Heart left ventricle (tissue), 16 donors: Measurements from ENCODE around the gene NUTF2. TPM values are rescaled to one million over a fixed set of nuclear protein-coding genes. Genes with fewer than 3 reads are reported as not detected.

Experiments
- ATAC-seq, 4 donors: fragments of 200-7000 bp; cut with Tn5 transposase; one replicate each; pipeline ENCODE4 v1.9.1; 2020 to 2022; ENCODE audit warnings: moderate library complexity in 4 of 4, mild to moderate bottlenecking in 3 of 4, moderate number of reproducible peaks in 1 of 4
- DNase-seq, 5 donors: peaks; one replicate each; pipeline ENCODE4 v3.0.0-alpha.2; 2020
- H3K27ac ChIP-seq, 12 donors: fragments of 200-600 bp; sonication (generic) in 4 of 12; one replicate each; pipeline versions ENCODE4 v1.5.0 to v1.8.0; 2016 to 2022; ENCODE audit warnings: mild to moderate bottlenecking in 2 of 12
- H3K27me3 ChIP-seq, 9 donors: fragments of 200-600 bp; sonication (generic) in 2 of 9; one replicate each; pipeline versions ENCODE4 v1.5.1 to v1.8.0; 2016 to 2022; ENCODE audit warnings: mild to moderate bottlenecking in 3 of 9
- H3K36me3 ChIP-seq, 9 donors: fragments of 200-600 bp; sonication (generic) in 2 of 9; one replicate each; pipeline versions ENCODE4 v1.5.0 to v1.8.0; 2018 to 2022; ENCODE audit warnings: mild to moderate bottlenecking in 2 of 9
- H3K4me1 ChIP-seq, 12 donors: fragments of 200-600 bp; sonication (generic) in 4 of 12; one replicate each; pipeline versions ENCODE4 v1.5.0 to v1.8.0; 2016 to 2022; ENCODE audit warnings: mild to moderate bottlenecking in 3 of 12
- H3K4me3 ChIP-seq, 12 donors: fragments of 200-600 bp; sonication (generic) in 4 of 12; one replicate each; pipeline versions ENCODE4 v1.5.0 to v1.8.0; 2017 to 2022; ENCODE audit warnings: mild to moderate bottlenecking in 9 of 12, moderate library complexity in 4 of 12
- H3K9me3 ChIP-seq, 12 donors: fragments of 200-600 bp; sonication (generic) in 4 of 12; one replicate each; pipeline versions ENCODE4 v1.5.0 to v1.8.0; 2016 to 2022; ENCODE audit warnings: mild to moderate bottlenecking in 1 of 12
- CTCF ChIP-seq, 12 donors: fragments of 200-600 bp; sonication (generic) in 4 of 12; IDR thresholded peaks; one replicate each; pipeline versions ENCODE4 v1.5.0 to v1.8.0; 2018 to 2022; ENCODE audit warnings: antibody characterized with exemption in 12 of 12, mild to moderate bottlenecking in 5 of 12
- POLR2A ChIP-seq, 2 donors: fragments of 450-650 bp; IDR thresholded peaks; one replicate each; pipeline ENCODE4 v1.6.1; 2017; ENCODE audit warnings: antibody characterized with exemption in 2 of 2, mild to moderate bottlenecking in 2 of 2, moderate library complexity in 2 of 2
- WGBS, 4 donors: extraction: QIAGEN DNeasy Blood & Tissue Kit in 2 of 4; methylation state at CpG; one replicate each; pipeline versions ENCODE4 v1.1.5 to v1.1.7; 2013 to 2018; 5-methylcytosine and 5-hydroxymethylcytosine counted together
- intact Hi-C, 10 donors: fragments of 100-400 bp; cut with DNase I; formaldehyde crosslinking; loops; one replicate each; pipeline versions ENCODE4 v1.11.1 to v1.14.2; 2022
- long read RNA-seq, 3 donors: library from polyadenylated mRNA; unstranded; transcript quantifications; one replicate each; pipeline ENCODE4 v2.0.0, GENCODE V29; 2020 to 2021
- polyA plus RNA-seq, 2 donors: library from polyadenylated mRNA; stranded (reverse); fragments of 200-250 nt; gene quantifications; one replicate each; pipeline ENCODE4 v1.2.3, GENCODE V29; 2013
- total RNA-seq, 9 donors: library from RNA; depleted of rRNA in 2 of 9; stranded (reverse); fragments of >200 nt in 2 of 9; fragmentation: NEBNext Ultra II Directional in 3 of 9; extraction: Animal tissue kit (Norgen Biotek cat#: 25700) in 3 of 9; gene quantifications; one replicate each; pipeline versions ENCODE4 v1.1.0 to v1.2.4, GENCODE V29; 2016 to 2023
- donor health status: ischemic (EF 13 %, LVEDD 7.1; RV severe dilation, severe dysfunction).
- donor health status: healthy with polysubstance abuse.
- donor health status: DM: no; HTN: yes; CAD: no.
- donor health status: DM: no; HTN: no; CAD: no.
- donor health status: ischemic (EF 25% LVEDD 6.9; RV normal size, moderate dysfunction).
- donor health status: ischemic (EF 25% LVEDD 5.7; RV mildly dilated, moderate dysfunction).
- donor health status: healthy.
- donor health status: DM: yes; HTN: yes; CAD: no.
- donor health status: ischemic (EF 35%, LVEDD 5.7; RV mildly dilated, moderate dysfunction).
- donor health status: nonischemic (EF 11% LVEDD 7.7; RV severe dilation, severe dysfunction).
- donor health status: DM: yes; HTN: yes; CAD: no.
- donor health status: PGD.
- donor health status: ischemic (EF 29% LVEDD 5.4; RV normal size, mild dysfunction).
- donor health status: nonischemic (EF 23%, LVEDD 6.1; RV moderate dilation, normal function).

NUTF2 gene
- total RNA-seq (100 to 1,000 TPM in 2 of 9 donors, 10 to 100 TPM in 7; 66.5 to 145 (median 90.9) TPM), polyA plus RNA-seq (100 to 1,000 TPM; 179 to 191 TPM)
- long read RNA-seq, donor 1, transcript NUTF2-206 (5 exons, 1,119 nt) = minor isoform, 6 of 49 reads
- long read RNA-seq, donor 1, transcript NUTF2-201 (5 exons, 2,321 nt) = major isoform, 40 of 49 reads
- long read RNA-seq, donor 1, partial matches to known transcripts = 1 of 49 reads
- long read RNA-seq, donor 1, other reads (novel, unspliced or antisense) = 1 of 49 reads
- long read RNA-seq, donor 2, transcript NUTF2-206 (5 exons, 1,119 nt) = minor isoform, 32 of 93 reads
- long read RNA-seq, donor 2, transcript NUTF2-201 (5 exons, 2,321 nt) = major isoform, 54 of 93 reads
- long read RNA-seq, donor 2, transcript NUTF2-208 (1 exons, 2,608 nt) = minor isoform, 5 of 93 reads
- long read RNA-seq, donor 2, partial matches to known transcripts = 1 of 93 reads
- long read RNA-seq, donor 2, other reads (novel, unspliced or antisense) = 1 of 93 reads
- long read RNA-seq, donor 3, transcript NUTF2-206 (5 exons, 1,119 nt) = minor isoform, 7 of 53 reads
- long read RNA-seq, donor 3, transcript NUTF2-201 (5 exons, 2,321 nt) = major isoform, 42 of 53 reads
- long read RNA-seq, donor 3, partial matches to known transcripts = 3 of 53 reads
- long read RNA-seq, donor 3, other reads (novel, unspliced or antisense) = 0 of 53 reads

- peak within 1 kb of the TSS; percentile 76 to 100 (median 94) for H3K4me3 ChIP-seq
- 0 to 1% (median 0%) methylated on average over 12 to 57 of the region's 57 CpGs for WGBS, 4 donors
- H3K27ac ChIP-seq = peak within 1 kb of the TSS; percentile 88 to 100 (median 96)
- no peaks in the 10 kb centered on the region for H3K9me3 ChIP-seq
- TF ChIP-seq POLR2A (IDR thresholded peaks at IDR 0.05) (peak in 1 of 2 donors; percentile 70), CTCF (IDR thresholded peaks at IDR 0.05) (peak in 1 of 12 donors; percentile 9)
- peaks cover 24 to 65% (median 51%) of the 10 kb centered on the region in 12 donors for H3K4me1 ChIP-seq
- ATAC-seq (peak; percentile 83 to 91 (median 88)), DNase-seq (peak; percentile 97 to 98 (median 98))
- peaks cover 0 to 12% (median 0%) of the 10 kb centered on the region in 9 donors for H3K36me3 ChIP-seq
- intact Hi-C loops = loop anchor here in 1 of 10 donors (2.0 to 5.0 kb wide), 2 partner anchors 16 to 39 kb away; partner anchors contain the start of genes RANBP10 and TSNAXIP1
- H3K27me3 ChIP-seq = no peaks in the 10 kb centered on the region
These were observed at the start of gene NUTF2 for GRCh38 chr16:67846320-67847063. TSS of gene NUTF2 (plus strand) at chr16:67846933. CDS start at chr16:67865131, 18,198 bp downstream.

GRCh38 chr16:67800338-67800926, 46.3 kb upstream of the NUTF2 start:
- H3K27ac ChIP-seq = peak overlapping the region in 5 of 12 donors; percentile 40 to 75 (median 58)
- intact Hi-C loops = loop anchor here in 5 of 10 donors (5.0 to 10.0 kb wide), 6 partner anchors 73 to 434 kb away; partner anchors contain the start of genes ESRP2 (in 1 of the 5) and RIPOR1 (in 1 of the 5)
- no peak overlapping the region for H3K4me3 ChIP-seq
- H3K4me1 ChIP-seq = peaks cover 0 to 50% (median 24%) of the 10 kb centered on the region in 12 donors
- ATAC-seq = peak; percentile 79 to 96 (median 86)
- peaks cover 0 to 57% (median 24%) of the 10 kb centered on the region in 9 donors for H3K36me3 ChIP-seq
- peak; percentile 35 to 71 (median 56) for DNase-seq
- 53 to 66% (median 56%) methylated on average over 7 of the region's 7 CpGs for WGBS, 4 donors
- no peaks in the 10 kb centered on the region for H3K27me3 ChIP-seq
- TF ChIP-seq POLR2A (IDR thresholded peaks at IDR 0.05) = no peak
- no peak for TF ChIP-seq CTCF (IDR thresholded peaks at IDR 0.05)
- H3K9me3 ChIP-seq = no peaks in the 10 kb centered on the region

- DNase-seq (peak in 1 of 5 donors; percentile 4), ATAC-seq (no peak)
- no peak for TF ChIP-seq CTCF (IDR thresholded peaks at IDR 0.05)
- Histone ChIP-seq H3K27me3 (no peaks in the 10 kb centered on the region), H3K9me3 (no peaks in the 10 kb centered on the region), H3K4me1 (peaks cover 0 to 53% (median 28%) of the 10 kb centered on the region in 12 donors), H3K4me3 (no peak overlapping the region), H3K27ac (peak overlapping the region in 1 of 12 donors; percentile 75), H3K36me3 (peaks cover 0 to 57% (median 24%) of the 10 kb centered on the region in 9 donors)
- WGBS, 4 donors = 84 to 100% (median 92%) methylated on average over 1 of the region's 1 CpG
- intact Hi-C loops = loop anchor here in 5 of 10 donors (5.0 to 10.0 kb wide), 6 partner anchors 74 to 434 kb away; partner anchors contain the start of genes ESRP2 (in 1 of the 5) and RIPOR1 (in 1 of the 5)
These were observed 45.5 kb upstream of the NUTF2 start for GRCh38 chr16:67801241-67801640.
